OCI-LY3 (cell line): Measurements from ENCODE around the gene SH3GLB2.

Source experiments
- EZH2phosphoT487 ChIP-seq: fragments of 200-600 bp; shearing (Covaris generic); IDR thresholded peaks from 2 replicates; pipeline ENCODE4 v1.6.1; 2018; ENCODE audit warnings: antibody characterized with exemption, mixed run types, low read depth
- TF ChIP-seq, protein P1 (sequence below): fragments of 200-600, 300-600 bp; sonication (generic); IDR thresholded peaks from 2 replicates; pipeline ENCODE4 v1.5.1; 2014; ENCODE audit warnings: antibody characterized with exemption, low read length, low read depth

DNA sequence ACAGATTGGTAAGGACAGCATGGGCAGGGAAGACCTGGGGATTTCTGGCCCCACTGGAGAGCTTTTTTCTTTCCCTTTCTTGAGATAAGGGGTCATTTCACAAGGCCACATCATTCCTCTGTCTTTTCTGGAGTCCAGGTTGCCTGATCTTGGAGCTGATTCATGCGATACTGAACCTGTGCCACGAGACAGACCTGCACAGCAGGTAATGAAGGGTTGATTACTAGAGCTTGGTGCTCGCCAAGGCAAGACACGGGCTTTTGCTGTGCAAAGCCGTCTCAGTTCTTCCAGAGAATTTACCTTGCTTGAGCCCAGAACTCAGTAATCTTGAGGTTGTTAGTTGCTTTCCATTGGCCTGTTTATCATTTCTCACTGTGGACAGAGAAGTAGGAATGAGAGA is 41.5 kb downstream of the SH3GLB2 start:
- TF ChIP-seq, protein P1, sequence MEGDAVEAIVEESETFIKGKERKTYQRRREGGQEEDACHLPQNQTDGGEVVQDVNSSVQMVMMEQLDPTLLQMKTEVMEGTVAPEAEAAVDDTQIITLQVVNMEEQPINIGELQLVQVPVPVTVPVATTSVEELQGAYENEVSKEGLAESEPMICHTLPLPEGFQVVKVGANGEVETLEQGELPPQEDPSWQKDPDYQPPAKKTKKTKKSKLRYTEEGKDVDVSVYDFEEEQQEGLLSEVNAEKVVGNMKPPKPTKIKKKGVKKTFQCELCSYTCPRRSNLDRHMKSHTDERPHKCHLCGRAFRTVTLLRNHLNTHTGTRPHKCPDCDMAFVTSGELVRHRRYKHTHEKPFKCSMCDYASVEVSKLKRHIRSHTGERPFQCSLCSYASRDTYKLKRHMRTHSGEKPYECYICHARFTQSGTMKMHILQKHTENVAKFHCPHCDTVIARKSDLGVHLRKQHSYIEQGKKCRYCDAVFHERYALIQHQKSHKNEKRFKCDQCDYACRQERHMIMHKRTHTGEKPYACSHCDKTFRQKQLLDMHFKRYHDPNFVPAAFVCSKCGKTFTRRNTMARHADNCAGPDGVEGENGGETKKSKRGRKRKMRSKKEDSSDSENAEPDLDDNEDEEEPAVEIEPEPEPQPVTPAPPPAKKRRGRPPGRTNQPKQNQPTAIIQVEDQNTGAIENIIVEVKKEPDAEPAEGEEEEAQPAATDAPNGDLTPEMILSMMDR = no peak
- TF ChIP-seq EZH2phosphoT487 = no peak
